SK-N-SH (cell line): ENCODE data around the gene THOP1. TPM values are rescaled to one million over a fixed set of nuclear protein-coding genes. Genes with fewer than 3 reads are reported as not detected.
A peak's percentile ranks its signal among the peaks of the same experiment; 100 is the strongest.

Experiments used
- CTCF ChIA-PET: fragments of 300-600, 350-600 bp; formaldehyde crosslinking; extraction: SDS; loops from one replicate; lab custom pipeline; 2021; lab: Yijun Ruan, JAX
- POLR2A ChIA-PET: fragments of 350-600 bp; sonication (Branson Sonifier 250); formaldehyde crosslinking; extraction: SDS; loops from one replicate; lab custom pipeline; 2020; ENCODE audit warnings: antibody characterized with exemption, inconsistent platforms; lab: Yijun Ruan, JAX
- DNase-seq: peaks from one replicate; pipeline ENCODE4 v3.0.0; 2012
- H2AFZ ChIP-seq: fragments of 200-600 bp; sonication (generic); 2 replicates; pipeline ENCODE4 v1.8.1; 2016; ENCODE audit warnings: antibody characterized with exemption, mild to moderate bottlenecking, low read depth
- H3F3A ChIP-seq: fragments of 200-600 bp; sonication (generic); replicated peaks from 2 replicates; pipeline ENCODE3; 2016; ENCODE audit warnings: antibody characterized with exemption, mild to moderate bottlenecking; ENCODE audit not compliant: insufficient read depth
- H3K27ac ChIP-seq, 2 experiments: fragments of 200-500 bp in 1 of 2; fragments of 200-600 bp in 1 of 2; sonication (Bioruptor generic) in 1 of 2; sonication (generic), shearing (Covaris generic) in 1 of 2; 2 replicates each; pipeline versions ENCODE4 v1.5.1 to v1.6.1; 2014 to 2016; ENCODE audit warnings: low read depth in 2 of 2, inconsistent platforms in 1 of 2, low read length in 1 of 2, mild to moderate bottlenecking in 1 of 2, mixed read lengths in 1 of 2
- H3K27me3 ChIP-seq: fragments of 200-600 bp; sonication (generic), shearing (Covaris generic); 2 replicates; pipeline ENCODE4 v1.6.1; 2016; ENCODE audit warnings: mixed run types; ENCODE audit not compliant: insufficient read depth
- H3K36me3 ChIP-seq, 2 experiments: fragments of 200-500 bp in 1 of 2; fragments of 200-600 bp in 1 of 2; sonication (Bioruptor generic) in 1 of 2; sonication (generic) in 1 of 2; replicated peaks in 1 of 2; 2 replicates each; pipeline versions ENCODE3 to v1.5.1; 2014 to 2016; ENCODE audit warnings: low read length in 1 of 2, mild to moderate bottlenecking in 1 of 2; ENCODE audit not compliant: insufficient read depth in 2 of 2, control insufficient read depth in 1 of 2
- H3K4me1 ChIP-seq, 2 experiments: fragments of 200-500 bp in 1 of 2; fragments of 200-600 bp in 1 of 2; sonication (Bioruptor generic) in 1 of 2; sonication (generic), shearing (Covaris generic) in 1 of 2; 2 replicates each; pipeline versions ENCODE4 v1.5.1 to v1.6.1; 2014 to 2016; ENCODE audit warnings: low read depth in 1 of 2, low read length in 1 of 2, mixed run types in 1 of 2; ENCODE audit not compliant: insufficient read depth in 2 of 2, control insufficient read depth in 1 of 2
- H3K4me2 ChIP-seq: fragments of 200-600 bp; sonication (generic), shearing (Covaris generic); 2 replicates; pipeline ENCODE4 v1.6.1; 2017; ENCODE audit warnings: mixed run types
- H3K4me3 ChIP-seq, 2 experiments: fragments of 200-500 bp in 1 of 2; fragments of 200-600 bp in 1 of 2; sonication (Bioruptor generic) in 1 of 2; sonication (generic), shearing (Covaris generic) in 1 of 2; 2 replicates each; pipeline versions ENCODE4 v1.5.1 to v1.8.1; 2014 to 2016; ENCODE audit warnings: low read depth in 2 of 2, inconsistent platforms in 1 of 2, low read length in 1 of 2, mild to moderate bottlenecking in 1 of 2, mixed read lengths in 1 of 2, moderate library complexity in 1 of 2
- H3K79me2 ChIP-seq: fragments of 200-600 bp; sonication (generic); 2 replicates; pipeline ENCODE4 v1.8.1; 2017; ENCODE audit warnings: mild to moderate bottlenecking; ENCODE audit not compliant: insufficient read depth
- H3K9ac ChIP-seq: fragments of 200-600 bp; sonication (generic); 2 replicates; pipeline ENCODE4 v1.6.1; 2017; ENCODE audit warnings: mixed run types
- H3K9me2 ChIP-seq: fragments of 200-600 bp; sonication (generic); 2 replicates; pipeline ENCODE4 v1.6.1; 2017; ENCODE audit warnings: mixed run types
- H3K9me3 ChIP-seq: fragments of 200-600 bp; sonication (generic); 2 replicates; pipeline ENCODE4 v1.6.1; 2017; ENCODE audit warnings: mixed run types, mild to moderate bottlenecking, moderate library complexity
- H4K20me1 ChIP-seq: fragments of 200-600 bp; sonication (generic); 2 replicates; pipeline ENCODE4 v1.6.1; 2017; ENCODE audit warnings: mild to moderate bottlenecking, mixed run types; ENCODE audit not compliant: insufficient read depth
- CHD2 ChIP-seq: fragments of 150-350 bp; IDR thresholded peaks from 2 replicates; pipeline ENCODE4 v1.6.1; 2018; ENCODE audit warnings: low read length; ENCODE audit not compliant: partially characterized antibody
- EP300 ChIP-seq, 2 experiments: IDR thresholded peaks; 2 replicates each; pipeline versions ENCODE4 v1.4.0 to v1.6.1; 2012; ENCODE audit warnings: borderline replicate concordance in 1 of 2, low read depth in 1 of 2, low read length in 1 of 2
- EZH2phosphoT487 ChIP-seq: fragments of 200-600 bp; sonication (generic); IDR thresholded peaks from 2 replicates; pipeline ENCODE4 v1.6.1; 2017; ENCODE audit warnings: low read depth, mixed run types, mild to moderate bottlenecking, antibody characterized with exemption, moderate library complexity, borderline replicate concordance
- FOSL2 ChIP-seq: IDR thresholded peaks from 2 replicates; pipeline ENCODE4 v1.4.0; 2012; ENCODE audit warnings: low read depth, mild to moderate bottlenecking, moderate library complexity, borderline replicate concordance
- FOXJ3 ChIP-seq: sonication (generic); formaldehyde crosslinking; IDR thresholded peaks from 2 replicates; pipeline ENCODE4 v1.5.1; 2020; ENCODE audit warnings: mild to moderate bottlenecking, missing genetic modification reagents
- FOXM1 ChIP-seq: IDR thresholded peaks from 2 replicates; pipeline ENCODE4 v1.4.0; 2012; ENCODE audit warnings: low read depth, mild to moderate bottlenecking
- GABPA ChIP-seq: IDR thresholded peaks from 2 replicates; pipeline ENCODE4 v1.4.0; 2012; ENCODE audit warnings: low read depth, mild to moderate bottlenecking
- GATA2 ChIP-seq: sonication (generic); formaldehyde crosslinking; IDR thresholded peaks from 2 replicates; pipeline ENCODE4 v1.5.0; 2020; ENCODE audit warnings: mild to moderate bottlenecking, missing genetic modification reagents
- JUND ChIP-seq: IDR thresholded peaks from 2 replicates; pipeline ENCODE4 v1.4.0; 2012
- MAX ChIP-seq: IDR thresholded peaks from 2 replicates; pipeline ENCODE4 v1.4.0; 2012; ENCODE audit warnings: low read depth
- MEF2A ChIP-seq: IDR thresholded peaks from 2 replicates; pipeline ENCODE4 v1.4.0; 2012; ENCODE audit warnings: low read depth, borderline replicate concordance
- NFIC ChIP-seq: IDR thresholded peaks from 2 replicates; pipeline ENCODE4 v1.4.0; 2012; ENCODE audit warnings: borderline replicate concordance
- NRF1 ChIP-seq: IDR thresholded peaks from 2 replicates; pipeline ENCODE4 v1.6.1; 2012; ENCODE audit warnings: low read depth, mild to moderate bottlenecking, low read length
- PBX3 ChIP-seq: IDR thresholded peaks from 2 replicates; pipeline ENCODE4; 2012
- RAD21 ChIP-seq: IDR thresholded peaks from 2 replicates; pipeline ENCODE4 v1.6.1; 2012; ENCODE audit warnings: mild to moderate bottlenecking, low read length
- RCOR1 ChIP-seq: fragments of 150-350 bp; IDR thresholded peaks from 2 replicates; pipeline ENCODE4 v1.6.1; 2017; ENCODE audit warnings: antibody characterized with exemption, low read length
- RFX5 ChIP-seq: IDR thresholded peaks from 2 replicates; pipeline ENCODE4 v1.6.1; 2012; ENCODE audit warnings: mild to moderate bottlenecking, improper control_type of control experiment, low read length
- RXRA ChIP-seq: IDR thresholded peaks from 2 replicates; pipeline ENCODE4 v1.4.0; 2012; ENCODE audit warnings: low read depth, mild to moderate bottlenecking, borderline replicate concordance
- SIN3A ChIP-seq: IDR thresholded peaks from 2 replicates; pipeline ENCODE4 v1.6.1; 2012; ENCODE audit warnings: low read depth, mild to moderate bottlenecking, low read length, moderate library complexity, borderline replicate concordance
- TCF12 ChIP-seq: IDR thresholded peaks from 2 replicates; pipeline ENCODE4 v1.4.0; 2012
- TEAD4 ChIP-seq: IDR thresholded peaks from 2 replicates; pipeline ENCODE4 v1.4.0; 2012; ENCODE audit warnings: mild to moderate bottlenecking, borderline replicate concordance; ENCODE audit not compliant: insufficient read depth
- USF1 ChIP-seq: IDR thresholded peaks from 2 replicates; pipeline ENCODE4 v1.4.0; 2012; ENCODE audit warnings: low read depth, borderline replicate concordance
- USF2 ChIP-seq: fragments of 150-350 bp; IDR thresholded peaks from 2 replicates; pipeline ENCODE4 v1.6.1; 2017; ENCODE audit warnings: antibody characterized with exemption, low read length, low read depth, borderline replicate concordance
- YY1 ChIP-seq: IDR thresholded peaks from 2 replicates; pipeline ENCODE4 v1.4.0; 2012; ENCODE audit warnings: low read depth, mild to moderate bottlenecking
- WGBS: methylation state at CpG from one replicate; pipeline ENCODE4 v1.1.6; 2017; ENCODE audit warnings: low lambda C conversion rate; 5-methylcytosine and 5-hydroxymethylcytosine counted together
- polyA plus RNA-seq, 3 experiments: library from polyadenylated mRNA; depleted of rRNA; stranded (reverse); fragments of >200 nt; gene quantifications; 2 replicates each; pipeline ENCODE4 v1.2.3, GENCODE V29; 2012
- TF ChIP-seq, protein P1 (sequence below): IDR thresholded peaks from 2 replicates; pipeline ENCODE4 v1.4.0; 2012; ENCODE audit warnings: low read depth, borderline replicate concordance
- TF ChIP-seq, protein P2 (sequence below): fragments of 200-600 bp; sonication (generic); IDR thresholded peaks from 2 replicates; pipeline ENCODE4 v1.6.1; 2017; ENCODE audit warnings: antibody characterized with exemption, mild to moderate bottlenecking, moderate library complexity

Gene THOP1
- 124 and 138 TPM in 2 replicates for polyA plus RNA-seq (2012; rRNA removed)
- 57.3 and 90.2 TPM in 2 replicates for polyA plus RNA-seq (2012; cell fraction: cytosol; rRNA removed)
- polyA plus RNA-seq (2012; cell fraction: nucleus; rRNA removed) = 210 and 269 TPM in 2 replicates

GRCh38 chr19:2785244-2785997 is at the start of gene THOP1:
TSS of gene THOP1 (plus strand) at chr19:2785503. CDS start at chr19:2785663, 160 bp downstream.
- WGBS = 1% methylated on average over 13 of the region's 78 CpGs
- TF ChIP-seq YY1 (no peak), GATA2 (CRISPR knock-in tag) (no peak), GABPA (no peak), EZH2phosphoT487 (no peak), USF2 (no peak), SIN3A (no peak; the same call in 1 of the 2 replicates), FOXJ3 (no peak), TCF12 (no peak), RFX5 (no peak), MAX (peak; percentile 32; the same call in 1 of the 2 replicates), RXRA (no peak), FOXM1 (no peak), CHD2 (no peak), RCOR1 (no peak), EP300 (IDR thresholded peaks at IDR 0.05; ENCODE audit: borderline replicate concordance in 1 of 2, low read depth in 1 of 2, low read length in 1 of 2) (no peak), NFIC (no peak), JUND (no peak), NRF1 (peak; percentile 97), MEF2A (no peak), PBX3 (no peak), USF1 (no peak), RAD21 (no peak), FOSL2 (no peak), TEAD4 (no peak)
- TF ChIP-seq, protein P1, sequence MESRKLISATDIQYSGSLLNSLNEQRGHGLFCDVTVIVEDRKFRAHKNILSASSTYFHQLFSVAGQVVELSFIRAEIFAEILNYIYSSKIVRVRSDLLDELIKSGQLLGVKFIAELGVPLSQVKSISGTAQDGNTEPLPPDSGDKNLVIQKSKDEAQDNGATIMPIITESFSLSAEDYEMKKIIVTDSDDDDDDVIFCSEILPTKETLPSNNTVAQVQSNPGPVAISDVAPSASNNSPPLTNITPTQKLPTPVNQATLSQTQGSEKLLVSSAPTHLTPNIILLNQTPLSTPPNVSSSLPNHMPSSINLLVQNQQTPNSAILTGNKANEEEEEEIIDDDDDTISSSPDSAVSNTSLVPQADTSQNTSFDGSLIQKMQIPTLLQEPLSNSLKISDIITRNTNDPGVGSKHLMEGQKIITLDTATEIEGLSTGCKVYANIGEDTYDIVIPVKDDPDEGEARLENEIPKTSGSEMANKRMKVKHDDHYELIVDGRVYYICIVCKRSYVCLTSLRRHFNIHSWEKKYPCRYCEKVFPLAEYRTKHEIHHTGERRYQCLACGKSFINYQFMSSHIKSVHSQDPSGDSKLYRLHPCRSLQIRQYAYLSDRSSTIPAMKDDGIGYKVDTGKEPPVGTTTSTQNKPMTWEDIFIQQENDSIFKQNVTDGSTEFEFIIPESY = no peak
- TF ChIP-seq, protein P2, sequence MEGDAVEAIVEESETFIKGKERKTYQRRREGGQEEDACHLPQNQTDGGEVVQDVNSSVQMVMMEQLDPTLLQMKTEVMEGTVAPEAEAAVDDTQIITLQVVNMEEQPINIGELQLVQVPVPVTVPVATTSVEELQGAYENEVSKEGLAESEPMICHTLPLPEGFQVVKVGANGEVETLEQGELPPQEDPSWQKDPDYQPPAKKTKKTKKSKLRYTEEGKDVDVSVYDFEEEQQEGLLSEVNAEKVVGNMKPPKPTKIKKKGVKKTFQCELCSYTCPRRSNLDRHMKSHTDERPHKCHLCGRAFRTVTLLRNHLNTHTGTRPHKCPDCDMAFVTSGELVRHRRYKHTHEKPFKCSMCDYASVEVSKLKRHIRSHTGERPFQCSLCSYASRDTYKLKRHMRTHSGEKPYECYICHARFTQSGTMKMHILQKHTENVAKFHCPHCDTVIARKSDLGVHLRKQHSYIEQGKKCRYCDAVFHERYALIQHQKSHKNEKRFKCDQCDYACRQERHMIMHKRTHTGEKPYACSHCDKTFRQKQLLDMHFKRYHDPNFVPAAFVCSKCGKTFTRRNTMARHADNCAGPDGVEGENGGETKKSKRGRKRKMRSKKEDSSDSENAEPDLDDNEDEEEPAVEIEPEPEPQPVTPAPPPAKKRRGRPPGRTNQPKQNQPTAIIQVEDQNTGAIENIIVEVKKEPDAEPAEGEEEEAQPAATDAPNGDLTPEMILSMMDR = no peak

More at GRCh38 chr19:2785244-2785997, at the start of gene THOP1:
- Histone ChIP-seq H3K4me2 (peak within 1 kb of the TSS; percentile 83), H3K4me1 (peaks cover 4 to 25% of the 10 kb centered on the region in 2 experiments; a peak in 2 of 4 replicates), H3K27ac (peak within 1 kb of the TSS; percentile 61 to 77), H3K9me2 (no peaks in the 10 kb centered on the region), H4K20me1 (peaks cover 17% of the 10 kb centered on the region), H3K36me3 (peaks cover 0 to 8% of the 10 kb centered on the region in 2 experiments), H3K27me3 (no peaks in the 10 kb centered on the region), H3F3A (peaks cover 12% of the 10 kb centered on the region), H3K9me3 (no peaks in the 10 kb centered on the region), H3K9ac (peak within 1 kb of the TSS; percentile 86), H2AFZ (peak within 1 kb of the TSS; percentile 92), H3K4me3 (peak within 1 kb of the TSS; percentile 86 to 90), H3K79me2 (peaks cover 75% of the 10 kb centered on the region)
- ChIA-PET POLR2A (interaction anchor here (0.6 to 1.0 kb wide), 2 partner anchors 34 to 68 kb away, joined by 3 read pairs; no protein-coding TSS in a partner anchor), CTCF (interaction anchor here (0.8 to 3.4 kb wide), 4 partner anchors 8 to 149 kb away, joined by 3 to 13 read pairs (median 3); partner anchors contain the start of genes ZNF554 and ZNF555)
- DNase-seq = peak; percentile 99
